Mesenchymal stem cell (in vitro differentiated cells and primary cell): ENCODE measurements around the gene SH3D19.
A peak's percentile ranks its signal among the peaks of the same experiment; 100 is the strongest.

ENCODE experiments used
- DNase-seq: peaks from one replicate; pipeline ENCODE4 v3.0.0-alpha.2; 2013
- H2AFZ ChIP-seq: one replicate; pipeline ENCODE4 v1.6.1; 2013; ENCODE audit warnings: low read depth, mild to moderate bottlenecking, control low read depth, inconsistent platforms, low read length, moderate library complexity
- H2AK5ac ChIP-seq: 2 replicates; pipeline ENCODE4 v1.6.1; 2013; ENCODE audit warnings: low read length, moderate library complexity, mild to moderate bottlenecking, inconsistent platforms; ENCODE audit not compliant: severe bottlenecking
- H2BK120ac ChIP-seq: one replicate; pipeline ENCODE4 v1.6.1; 2013; ENCODE audit warnings: low read depth, mild to moderate bottlenecking, inconsistent platforms, low read length, moderate library complexity
- H2BK12ac ChIP-seq, 2 experiments: one replicate each; pipeline ENCODE4 v1.6.1; 2013; ENCODE audit warnings: inconsistent platforms in 2 of 2, low read length in 2 of 2, mild to moderate bottlenecking in 2 of 2, moderate library complexity in 2 of 2, control low read depth in 1 of 2
- H2BK15ac ChIP-seq: one replicate; pipeline ENCODE4 v1.6.1; 2013; ENCODE audit warnings: mild to moderate bottlenecking, low read depth, inconsistent platforms; ENCODE audit not compliant: poor library complexity, severe bottlenecking
- H2BK5ac ChIP-seq: 2 replicates; pipeline ENCODE4 v1.6.1; 2013; ENCODE audit warnings: low read depth, mild to moderate bottlenecking, low read length, control low read depth, inconsistent platforms; ENCODE audit not compliant: poor library complexity, severe bottlenecking
- H3K14ac ChIP-seq, 2 experiments: one replicate each; pipeline ENCODE4 v1.6.1; 2013; ENCODE audit warnings: inconsistent platforms in 2 of 2, low read length in 2 of 2, control low read depth in 1 of 2, mild to moderate bottlenecking in 1 of 2, moderate library complexity in 1 of 2
- H3K18ac ChIP-seq, 2 experiments: one replicate each; pipeline ENCODE4 v1.6.1; 2013; ENCODE audit warnings: inconsistent platforms in 2 of 2, low read length in 2 of 2, control low read depth in 1 of 2, low read depth in 1 of 2, mild to moderate bottlenecking in 1 of 2
- H3K23ac ChIP-seq, 2 experiments: one replicate each; pipeline ENCODE4 v1.6.1; 2013; ENCODE audit warnings: inconsistent platforms in 2 of 2, low read length in 2 of 2, mild to moderate bottlenecking in 2 of 2, moderate library complexity in 2 of 2, control low read depth in 1 of 2
- H3K27ac ChIP-seq: 2 replicates; pipeline ENCODE4 v1.5.1; 2013; ENCODE audit warnings: mild to moderate bottlenecking, moderate library complexity, low read length, control low read depth, inconsistent platforms; ENCODE audit not compliant: poor library complexity, severe bottlenecking
- H3K27me3 ChIP-seq, 2 experiments: 2 replicates each; pipeline versions ENCODE4 v1.6.1 to v1.7.0; 2013; ENCODE audit warnings: low read length in 2 of 2, mild to moderate bottlenecking in 2 of 2, moderate library complexity in 2 of 2, control low read depth in 1 of 2, inconsistent platforms in 1 of 2; ENCODE audit not compliant: control insufficient read depth in 1 of 2, insufficient read depth in 1 of 2
- H3K36me3 ChIP-seq, 2 experiments: 2 replicates each; pipeline versions ENCODE4 v1.6.1 to v1.7.0; 2013; ENCODE audit warnings: low read length in 2 of 2, control low read depth in 1 of 2, inconsistent platforms in 1 of 2, low read depth in 1 of 2, mild to moderate bottlenecking in 1 of 2; ENCODE audit not compliant: insufficient read depth in 2 of 2, control insufficient read depth in 1 of 2
- H3K4ac ChIP-seq, 2 experiments: one replicate each; pipeline ENCODE4 v1.6.1; 2013; ENCODE audit warnings: inconsistent platforms in 2 of 2, low read length in 2 of 2, mild to moderate bottlenecking in 2 of 2, moderate library complexity in 2 of 2, control low read depth in 1 of 2, low read depth in 1 of 2
- H3K4me1 ChIP-seq: 2 replicates; pipeline ENCODE4 v1.6.1; 2013; ENCODE audit warnings: low read depth, low read length, control low read depth; ENCODE audit not compliant: control insufficient read depth, insufficient read depth
- H3K4me2 ChIP-seq: 2 replicates; pipeline ENCODE4 v1.6.1; 2013; ENCODE audit warnings: low read length, mild to moderate bottlenecking, inconsistent platforms; ENCODE audit not compliant: poor library complexity, severe bottlenecking
- H3K4me3 ChIP-seq, 2 experiments: 2 replicates each; pipeline versions ENCODE4 v1.5.1 to v1.7.0; 2013; ENCODE audit warnings: low read length in 2 of 2, mild to moderate bottlenecking in 2 of 2, control low read depth in 1 of 2, low read depth in 1 of 2; ENCODE audit not compliant: insufficient read depth in 1 of 2
- H3K79me1 ChIP-seq: replicated peaks from 2 replicates; pipeline ENCODE4 v1.6.1; 2013; ENCODE audit warnings: mild to moderate bottlenecking, control low read depth, low read length, inconsistent platforms; ENCODE audit not compliant: poor library complexity, severe bottlenecking
- H3K9ac ChIP-seq: 2 replicates; pipeline ENCODE4 v1.7.0; 2013; ENCODE audit warnings: mild to moderate bottlenecking, low read length, moderate library complexity
- H3K9me3 ChIP-seq: 2 replicates; pipeline ENCODE4 v1.7.0; 2013; ENCODE audit warnings: mild to moderate bottlenecking, low read length; ENCODE audit not compliant: control insufficient read depth
- H4K8ac ChIP-seq: one replicate; pipeline ENCODE4 v1.6.1; 2013; ENCODE audit warnings: inconsistent platforms, mild to moderate bottlenecking, low read length, moderate library complexity
- H4K91ac ChIP-seq: one replicate; pipeline ENCODE4 v1.6.1; 2013; ENCODE audit warnings: mild to moderate bottlenecking, low read length, inconsistent platforms
- WGBS: methylation state at CpG from one replicate; pipeline ENCODE4 v1.1.7; 2013; ENCODE audit warnings: mixed read lengths; 5-methylcytosine and 5-hydroxymethylcytosine counted together

The SH3D19 gene

GRCh38 chr4:151104621-151105020 is 220.8 kb downstream of the SH3D19 start:
- no peak overlapping the region for H3K27ac ChIP-seq
- H3K4me1 ChIP-seq = peaks cover 2% of the 10 kb centered on the region
- H3K9ac ChIP-seq = no peak overlapping the region
- no peak overlapping the region for H3K4ac ChIP-seq
- H2AFZ ChIP-seq = no peak overlapping the region
- no peak overlapping the region for H2BK120ac ChIP-seq
- H2AK5ac ChIP-seq = no peak overlapping the region
- no peak overlapping the region for H3K4me2 ChIP-seq
- no peak overlapping the region for H2BK5ac ChIP-seq
- H2BK12ac ChIP-seq = no peak overlapping the region
- H3K4me3 ChIP-seq = no peak overlapping the region
- no peak overlapping the region for H4K8ac ChIP-seq
- H3K27me3 ChIP-seq = no peaks in the 10 kb centered on the region
- no peak for DNase-seq
- 94% methylated on average over 1 of the region's 1 CpG for whole genome bisulfite sequencing
- H3K18ac ChIP-seq = no peak overlapping the region
- no peak overlapping the region for H3K14ac ChIP-seq
- H4K91ac ChIP-seq = no peak overlapping the region
- H3K79me1 ChIP-seq = peaks cover 2% of the 10 kb centered on the region
- H3K9me3 ChIP-seq = no peaks in the 10 kb centered on the region
- H3K23ac ChIP-seq = no peak overlapping the region
- no peak overlapping the region for H2BK15ac ChIP-seq
- peaks cover 25 to 75% of the 10 kb centered on the region in 2 experiments for H3K36me3 ChIP-seq

GRCh38 chr4:151103758-151104157 is 221.6 kb downstream of the SH3D19 start:
- no peak overlapping the region for H4K91ac ChIP-seq
- H3K9me3 ChIP-seq = no peaks in the 10 kb centered on the region
- H3K14ac ChIP-seq = no peak overlapping the region
- no peak overlapping the region for H3K4ac ChIP-seq
- no peak overlapping the region for H2BK12ac ChIP-seq
- no peak overlapping the region for H3K23ac ChIP-seq
- no peak overlapping the region for H3K27ac ChIP-seq
- DNase-seq = no peak
- H3K36me3 ChIP-seq = peaks cover 25 to 75% of the 10 kb centered on the region in 2 experiments
- no peak overlapping the region for H2AK5ac ChIP-seq
- H4K8ac ChIP-seq = no peak overlapping the region
- no peak overlapping the region for H3K4me3 ChIP-seq
- H2BK5ac ChIP-seq = no peak overlapping the region
- H2AFZ ChIP-seq = no peak overlapping the region
- WGBS = 100% methylated on average over 2 of the region's 2 CpGs
- peaks cover 2% of the 10 kb centered on the region for H3K4me1 ChIP-seq
- H2BK120ac ChIP-seq = no peak overlapping the region
- H2BK15ac ChIP-seq = no peak overlapping the region
- no peaks in the 10 kb centered on the region for H3K27me3 ChIP-seq
- H3K79me1 ChIP-seq = peaks cover 2% of the 10 kb centered on the region
- H3K4me2 ChIP-seq = no peak overlapping the region
- H3K18ac ChIP-seq = no peak overlapping the region
- H3K9ac ChIP-seq = peak overlapping the region; percentile 69

GRCh38 chr4:151100531-151100930 is 224.9 kb downstream of the SH3D19 start:
- Histone ChIP-seq H3K23ac (no peak overlapping the region), H3K27me3 (no peaks in the 10 kb centered on the region), H4K8ac (no peak overlapping the region), H2BK12ac (no peak overlapping the region), H3K18ac (no peak overlapping the region), H2AFZ (no peak overlapping the region), H2AK5ac (no peak overlapping the region), H2BK5ac (no peak overlapping the region), H3K9ac (peak overlapping the region; percentile 98), H3K9me3 (no peaks in the 10 kb centered on the region), H3K4ac (no peak overlapping the region), H4K91ac (no peak overlapping the region), H3K4me1 (peaks cover 3% of the 10 kb centered on the region), H3K79me1 (peaks cover 2% of the 10 kb centered on the region), H3K14ac (no peak overlapping the region), H3K27ac (no peak overlapping the region), H2BK15ac (no peak overlapping the region), H3K4me2 (peak overlapping the region; percentile 76), H3K4me3 (peak overlapping the region in 1 of 2 experiments; percentile 99), H2BK120ac (no peak overlapping the region), H3K36me3 (peaks cover 10 to 52% of the 10 kb centered on the region in 2 experiments)
- DNase-seq = no peak
- 9% methylated on average over 3 of the region's 3 CpGs for WGBS

- peak overlapping the region; percentile 2 for H2AK5ac ChIP-seq
- H3K9ac ChIP-seq = peak overlapping the region; percentile 98
- peak overlapping the region; percentile 48 for H4K91ac ChIP-seq
- peaks cover 5 to 46% of the 10 kb centered on the region in 2 experiments for H3K36me3 ChIP-seq
- WGBS = under 1% methylated on average over 12 of the region's 13 CpGs
- H3K4me3 ChIP-seq = peak overlapping the region; percentile 82 to 99
- H3K79me1 ChIP-seq = no peaks in the 10 kb centered on the region
- peak overlapping the region; percentile 15 for H2BK15ac ChIP-seq
- H3K4me1 ChIP-seq = peaks cover 1% of the 10 kb centered on the region
- H2BK120ac ChIP-seq = no peak overlapping the region
- H2BK5ac ChIP-seq = no peak overlapping the region
- H2AFZ ChIP-seq = no peak overlapping the region
- peak overlapping the region; percentile 90 for H4K8ac ChIP-seq
- peak overlapping the region in 1 of 2 experiments; percentile 88 for H3K14ac ChIP-seq
- DNase-seq = no peak
- H3K27me3 ChIP-seq = no peaks in the 10 kb centered on the region
- H3K9me3 ChIP-seq = no peaks in the 10 kb centered on the region
- peak overlapping the region; percentile 78 for H3K27ac ChIP-seq
- H3K4me2 ChIP-seq = peak overlapping the region; percentile 39
- peak overlapping the region in 1 of 2 experiments; percentile 73 for H3K23ac ChIP-seq
- peak overlapping the region; percentile 50 to 57 for H3K4ac ChIP-seq
- H3K18ac ChIP-seq = peak overlapping the region; percentile 90 to 94
- no peak overlapping the region for H2BK12ac ChIP-seq
These were observed 225.4 kb downstream of the SH3D19 start for GRCh38 chr4:151099976-151100417.
